HTR-8/SVneo (cell line): ENCODE data around the gene MEIS3.

ENCODE experiments used
- DNase-seq: peaks from one replicate; pipeline ENCODE4 v3.0.0; 2011; ENCODE audit warnings: low spot score, mixed read lengths; ENCODE audit not compliant: insufficient read length
- FAIRE-seq: peaks from 2 replicates; lab custom pipeline; 2011; peaks lifted over from hg19 to GRCh38; lab: Jason Lieb, UNC

MEIS3 gene

DNA sequence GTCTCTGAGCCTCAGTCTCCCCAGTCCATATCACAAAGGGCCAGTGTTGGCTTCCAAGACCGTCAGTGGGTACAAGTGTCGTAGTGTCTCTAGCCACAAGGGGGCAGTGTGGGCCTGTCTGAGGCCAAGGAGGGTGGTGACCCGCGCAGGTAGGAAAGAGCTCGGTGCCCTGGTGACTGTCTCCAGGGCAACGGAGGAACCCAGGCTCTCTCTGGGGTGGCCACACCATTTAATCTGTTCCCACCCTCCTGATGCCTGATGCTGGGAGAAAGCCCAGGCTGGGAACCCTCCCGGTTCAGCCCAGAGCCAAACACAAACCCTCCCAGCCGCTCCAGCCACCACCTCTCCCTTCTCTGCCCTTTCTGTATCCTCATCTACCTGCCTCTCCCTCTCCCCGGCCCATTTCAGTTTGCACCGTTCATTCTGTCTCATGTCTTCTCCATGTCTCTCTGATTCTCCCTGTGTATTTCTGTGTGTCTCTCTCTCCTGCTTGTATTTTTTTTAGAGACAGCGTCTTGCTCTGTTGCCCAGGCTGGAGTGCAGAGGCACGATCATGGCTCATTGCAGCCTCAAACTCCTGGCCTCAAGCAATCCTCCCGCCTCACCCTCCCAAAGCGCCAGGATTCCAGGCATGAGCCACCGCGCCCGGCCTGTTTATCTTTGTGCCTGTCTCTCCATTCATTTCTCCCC, 17.5 kb upstream of the MEIS3 start:
- no peak for DNase-seq
- FAIRE-seq, result peak; percentile 93

DNA sequence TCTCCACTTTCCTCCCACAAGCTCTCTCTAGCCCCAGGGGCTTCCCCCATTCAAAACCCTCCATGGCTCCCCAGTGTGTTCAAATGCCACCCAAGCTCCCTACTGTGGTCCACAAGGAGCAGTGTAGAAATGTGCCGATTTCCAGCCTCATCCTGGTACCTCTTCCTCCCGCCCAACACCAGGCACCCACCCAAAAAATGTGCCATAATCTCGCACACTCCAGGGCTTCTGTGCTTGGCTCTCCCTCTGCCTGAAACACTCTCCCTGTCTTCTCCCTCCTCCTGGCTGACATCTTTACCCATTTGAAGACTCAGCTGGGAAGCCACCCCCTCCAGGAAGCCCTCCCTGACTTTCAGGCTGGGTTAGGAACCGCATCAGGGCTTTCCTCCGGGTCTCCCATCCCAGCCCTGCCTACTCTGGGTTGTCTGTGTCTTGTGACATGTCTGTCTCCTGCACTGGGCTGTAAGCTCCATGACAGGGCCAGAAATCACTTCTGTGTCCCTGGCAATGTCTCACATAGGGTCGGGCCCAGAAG, 16.6 kb upstream of the MEIS3 start:
- FAIRE-seq, result no peak

DNA sequence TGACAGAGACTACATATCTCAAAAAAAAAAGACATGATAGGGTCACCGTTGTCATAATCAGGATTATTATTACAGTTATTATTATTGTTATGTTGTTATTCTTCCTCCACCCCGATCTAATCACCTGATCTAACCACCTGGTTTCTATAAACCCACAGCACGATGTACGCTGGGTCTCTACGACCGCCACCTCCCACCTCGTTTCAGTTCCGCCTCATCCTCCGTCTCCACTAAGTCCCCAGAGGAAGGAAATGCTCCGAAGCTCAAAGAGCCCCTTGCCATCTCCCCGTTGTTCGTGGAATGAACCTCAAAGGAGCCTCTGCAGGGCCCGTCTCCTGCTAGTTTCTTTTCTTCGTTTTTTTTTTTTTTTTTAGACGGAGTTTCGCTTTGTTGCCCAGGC, 15.9 kb upstream of the MEIS3 start:
- no peak for DNase-seq
- no peak for FAIRE-seq

More for the DNA sequence above, 16.6 kb upstream of the MEIS3 start:
- DNase-seq, result no peak

DNA sequence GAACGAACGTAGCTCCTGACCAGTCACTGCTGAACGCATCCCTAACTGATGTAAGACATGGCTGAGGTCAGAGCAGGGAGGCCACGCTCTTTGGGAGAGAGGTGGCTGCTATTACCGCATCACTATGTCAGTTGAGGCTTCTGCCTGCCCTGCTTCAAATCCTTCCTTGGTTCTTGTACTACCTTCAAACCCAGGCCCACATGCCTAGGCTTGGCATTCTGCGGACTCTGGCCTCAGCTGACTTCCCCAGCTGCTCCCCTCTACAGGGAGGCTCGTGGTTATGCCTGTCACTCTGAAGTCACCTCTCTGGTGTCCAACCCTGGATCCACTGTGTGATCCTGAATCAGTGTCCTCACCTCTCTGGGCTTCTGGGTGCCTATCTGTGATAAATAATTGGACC, 14.8 kb upstream of the MEIS3 start:
- no peak for DNase-seq
- FAIRE-seq, result peak; percentile 9

DNA sequence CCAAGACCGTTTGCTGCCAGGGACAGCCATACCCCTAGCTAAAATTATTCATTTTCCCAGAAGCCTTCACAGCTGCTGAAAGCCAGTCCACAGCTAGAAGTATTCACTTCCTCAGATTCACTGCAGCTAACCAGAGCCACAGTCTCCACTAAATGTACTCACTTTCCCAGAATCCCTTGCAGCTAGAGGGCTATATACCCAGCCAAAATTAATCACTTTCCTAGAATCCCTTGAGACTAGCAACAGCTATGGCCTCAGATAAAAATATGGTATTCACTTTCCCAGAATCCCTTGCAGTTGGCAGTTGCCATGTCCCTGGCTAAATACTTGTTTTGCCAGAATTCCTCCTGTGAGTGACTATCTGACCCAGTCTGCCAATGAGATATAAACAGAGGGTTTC, 13.8 kb upstream of the MEIS3 start:
- FAIRE-seq, result no peak
- DNase-seq, result no peak

DNA sequence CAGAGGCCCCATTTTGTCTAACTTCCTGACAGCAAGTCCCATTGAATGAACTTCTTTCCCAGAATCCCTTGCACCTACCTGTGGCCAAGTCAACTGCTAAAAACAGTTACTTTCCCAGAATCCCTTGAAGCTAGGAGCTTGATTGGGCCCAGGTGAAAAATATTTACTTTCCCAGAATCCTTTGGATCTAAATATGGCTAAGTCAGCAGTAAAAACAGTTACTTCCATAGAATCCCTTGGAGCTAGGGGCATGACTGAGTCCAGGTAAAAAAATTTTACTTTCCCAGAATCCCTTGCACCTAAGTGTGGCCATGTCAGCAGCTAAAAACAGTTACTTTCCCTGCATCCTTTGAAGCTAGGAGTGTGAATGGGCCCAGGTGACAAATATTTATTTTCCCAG, 13.2 kb upstream of the MEIS3 start:
- DNase-seq, result no peak
- FAIRE-seq, result no peak

DNA sequence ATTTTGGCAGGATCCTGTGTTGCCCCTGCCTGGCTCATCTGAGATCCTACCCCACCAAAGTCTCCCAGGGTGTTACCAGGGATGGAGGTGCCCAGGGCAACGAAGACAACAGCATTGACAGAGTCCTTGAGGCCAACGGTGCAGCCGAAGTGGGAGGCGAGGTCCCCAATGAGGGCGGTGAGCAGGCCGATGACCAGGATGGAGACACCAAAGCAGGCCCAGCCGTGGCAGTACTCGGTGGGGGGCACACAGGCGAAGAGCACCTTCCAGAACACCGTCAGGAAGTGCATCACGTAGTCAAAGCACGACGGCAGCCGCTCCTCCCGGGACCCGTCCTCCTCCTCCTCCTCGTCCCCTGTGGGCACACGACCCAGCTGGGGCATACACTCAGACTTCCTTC, 12.8 kb upstream of the MEIS3 start:
- DNase-seq (no peak), FAIRE-seq (no peak)

DNA sequence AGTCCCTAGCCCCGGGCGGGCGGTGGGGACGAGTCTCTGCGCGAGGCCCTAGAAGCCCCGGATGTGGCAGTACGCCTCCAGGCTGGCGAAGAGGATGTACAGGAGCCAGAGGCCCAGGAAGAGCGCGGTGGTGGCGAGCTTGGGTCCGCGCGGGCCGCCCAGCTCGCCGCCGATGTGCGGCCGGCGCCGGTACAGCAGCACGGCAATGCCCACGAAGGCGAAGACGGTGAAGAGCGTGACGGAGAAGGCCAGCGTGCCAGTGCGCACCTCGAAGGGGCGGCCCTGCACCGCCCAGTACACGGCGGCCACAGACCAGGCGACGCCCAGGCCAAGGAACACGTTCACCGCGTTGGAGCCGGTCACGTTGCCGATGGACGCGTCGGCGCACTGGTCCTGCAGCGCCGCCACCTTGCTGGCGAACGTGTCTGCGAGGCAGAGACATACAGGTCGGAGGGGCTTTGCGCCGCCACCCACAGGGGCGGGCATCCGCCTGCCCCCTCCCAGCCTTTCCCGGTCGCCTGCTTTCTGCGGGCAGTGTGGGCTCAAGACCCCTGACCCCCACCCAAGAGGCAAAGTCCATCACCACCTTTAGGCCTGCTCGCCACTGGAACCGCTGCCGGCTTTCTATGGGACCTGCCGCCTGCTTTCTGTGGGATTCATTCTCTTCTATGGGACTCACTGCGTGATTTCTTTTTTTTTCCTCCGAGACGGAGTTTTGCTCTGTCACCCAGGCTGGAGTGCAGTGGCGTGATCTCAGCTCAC, 10.9 kb upstream of the MEIS3 start:
- no peak for DNase-seq
- FAIRE-seq, result no peak

DNA sequence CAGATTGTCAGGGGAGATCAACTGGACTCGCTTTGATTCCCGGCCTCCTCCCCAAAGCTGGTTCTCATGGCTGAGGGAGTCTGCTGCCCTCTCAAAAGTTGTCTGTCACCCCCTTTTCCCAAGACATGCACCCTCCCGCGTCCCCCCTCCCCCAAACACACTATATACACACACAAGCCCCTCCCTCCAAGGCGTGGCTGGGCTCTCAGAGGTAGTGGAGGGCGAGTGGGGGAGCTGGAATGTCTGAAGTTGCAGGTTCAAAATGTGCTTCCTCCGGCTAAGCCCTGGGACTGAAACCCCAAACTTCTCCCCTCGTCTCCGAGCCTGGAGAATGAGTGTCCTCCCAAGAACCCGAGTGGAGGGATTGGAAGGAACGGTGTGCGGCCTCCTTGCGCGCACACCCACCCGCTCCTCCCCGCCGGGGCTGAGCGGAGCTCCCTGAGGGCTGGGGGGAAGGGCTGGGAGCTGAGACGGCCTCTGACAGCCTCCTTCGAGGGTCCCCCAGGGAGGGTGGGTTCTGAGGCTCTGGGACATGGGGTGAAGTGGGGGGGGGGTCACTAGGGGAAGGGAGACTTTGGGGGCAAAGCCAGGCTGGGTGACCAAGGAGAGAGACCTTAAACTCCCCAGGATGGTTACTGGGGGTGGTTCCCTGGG, 9.9 kb upstream of the MEIS3 start:
- DNase-seq (no peak), FAIRE-seq (no peak)

DNA sequence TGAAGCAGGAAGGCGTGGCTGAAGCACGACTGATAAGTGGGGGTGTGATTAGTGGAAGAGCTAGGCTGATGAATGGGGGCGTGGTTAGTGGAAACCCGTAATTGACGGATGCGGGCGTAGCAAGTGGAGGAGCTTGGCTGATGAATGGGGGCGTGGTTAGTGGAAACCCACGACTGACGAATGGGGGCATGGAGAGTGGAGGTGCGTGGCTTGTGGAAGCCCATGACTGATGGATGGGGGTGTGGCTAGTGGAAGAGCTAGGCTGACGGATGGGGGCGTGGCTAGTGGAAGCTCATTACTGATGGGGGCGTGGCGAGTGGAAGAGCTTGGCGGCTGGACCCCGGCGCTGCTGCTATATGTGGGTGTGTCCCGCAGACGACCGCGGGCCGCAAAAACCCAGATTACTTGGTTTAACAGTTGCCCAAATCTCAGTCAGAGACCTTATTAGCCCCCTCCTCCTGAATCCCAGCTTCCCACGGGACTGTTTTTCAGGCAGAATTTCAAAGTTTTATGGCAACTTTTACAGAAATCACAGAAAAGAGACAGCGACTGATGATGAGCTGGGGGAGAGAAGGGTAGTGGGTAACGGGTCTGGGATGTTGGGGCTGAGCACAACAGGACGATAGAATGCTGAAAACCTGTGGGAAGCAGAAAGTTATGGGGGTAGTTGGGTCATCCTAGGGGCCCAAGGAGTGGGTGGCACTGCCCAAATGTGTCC, 9.0 kb upstream of the MEIS3 start:
- DNase-seq, result peak; percentile 94
- FAIRE-seq, result peak; percentile 99

DNA sequence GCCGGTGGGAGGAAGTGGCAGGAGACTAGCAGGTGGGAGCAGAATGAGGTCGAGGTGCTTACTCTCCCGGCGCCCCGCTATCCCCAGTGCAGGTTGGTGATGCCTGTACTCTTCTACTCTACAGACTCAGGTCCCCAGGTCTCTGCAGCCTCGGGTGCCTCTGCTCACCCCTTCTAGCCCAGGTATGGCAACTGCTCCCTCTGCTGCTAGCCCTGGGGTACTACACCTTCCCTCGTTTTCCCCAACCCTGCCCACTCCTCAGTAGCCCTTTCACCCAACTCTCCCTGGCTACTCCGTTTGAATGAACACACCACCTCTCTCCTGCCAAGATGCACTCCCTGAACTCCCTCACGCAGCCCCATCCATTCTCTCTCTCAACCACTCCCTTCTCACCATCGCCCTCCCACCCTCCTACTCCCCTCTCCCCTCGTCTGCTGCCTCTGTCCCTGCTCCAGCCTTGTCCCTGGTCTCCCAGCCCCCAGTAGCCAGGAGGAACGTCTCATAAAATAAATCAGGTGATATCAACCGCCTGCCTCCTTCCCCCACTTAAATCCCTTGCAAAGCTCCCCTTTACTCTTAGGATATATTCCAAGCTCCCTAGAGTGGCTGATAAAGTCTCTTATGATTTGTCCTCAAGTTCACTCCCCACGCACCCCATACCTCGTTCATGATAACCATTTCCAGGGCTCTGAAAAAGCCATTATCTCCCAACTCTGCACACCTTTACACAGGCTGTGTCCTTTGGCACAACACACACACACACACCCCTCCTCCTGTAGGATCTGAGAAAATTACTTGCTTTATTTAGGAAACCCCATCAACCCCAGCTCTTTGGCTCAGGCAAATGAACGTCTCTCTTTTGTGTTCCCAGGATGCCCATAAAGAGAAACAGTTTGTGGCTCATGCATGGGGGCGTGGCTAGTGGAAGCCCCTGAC, 8.2 kb upstream of the MEIS3 start:
- peak; percentile 86 for DNase-seq
- FAIRE-seq, result peak; percentile 87

DNA sequence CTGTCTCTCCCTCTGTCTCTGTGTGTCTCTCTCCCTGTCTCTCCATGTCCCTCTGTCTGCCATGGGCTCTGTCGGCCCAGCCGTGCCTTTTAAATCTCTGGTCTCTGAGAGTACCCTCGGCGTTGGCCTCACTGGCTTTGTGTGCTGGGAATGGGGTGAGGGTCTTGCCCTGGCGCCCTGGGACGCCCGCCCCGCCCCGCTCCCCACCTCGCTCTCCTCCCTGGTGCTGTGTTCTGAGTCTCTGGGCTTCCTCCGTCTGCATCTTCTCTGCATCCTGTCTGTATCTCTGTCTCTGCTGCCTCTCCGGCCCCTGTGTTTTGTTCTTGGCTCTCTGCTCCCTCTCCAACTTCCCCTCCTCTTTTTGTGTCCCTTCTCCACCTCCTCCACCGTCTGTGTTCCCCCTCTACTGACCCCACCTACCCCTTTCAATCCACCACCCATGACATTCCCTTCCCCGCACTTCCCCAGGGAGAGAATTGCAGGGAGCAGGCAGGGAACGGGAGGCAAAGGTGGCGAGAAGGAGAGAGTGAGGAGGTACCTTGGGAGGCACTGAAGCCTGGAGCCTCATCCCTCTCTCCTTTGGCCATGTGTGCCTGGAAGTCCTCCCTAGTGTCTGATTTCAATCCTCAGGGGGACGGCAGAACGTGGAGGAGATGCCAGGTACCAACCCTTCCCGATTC, 4.0 kb upstream of the MEIS3 start:
- no peak for DNase-seq
- no peak for FAIRE-seq

DNA sequence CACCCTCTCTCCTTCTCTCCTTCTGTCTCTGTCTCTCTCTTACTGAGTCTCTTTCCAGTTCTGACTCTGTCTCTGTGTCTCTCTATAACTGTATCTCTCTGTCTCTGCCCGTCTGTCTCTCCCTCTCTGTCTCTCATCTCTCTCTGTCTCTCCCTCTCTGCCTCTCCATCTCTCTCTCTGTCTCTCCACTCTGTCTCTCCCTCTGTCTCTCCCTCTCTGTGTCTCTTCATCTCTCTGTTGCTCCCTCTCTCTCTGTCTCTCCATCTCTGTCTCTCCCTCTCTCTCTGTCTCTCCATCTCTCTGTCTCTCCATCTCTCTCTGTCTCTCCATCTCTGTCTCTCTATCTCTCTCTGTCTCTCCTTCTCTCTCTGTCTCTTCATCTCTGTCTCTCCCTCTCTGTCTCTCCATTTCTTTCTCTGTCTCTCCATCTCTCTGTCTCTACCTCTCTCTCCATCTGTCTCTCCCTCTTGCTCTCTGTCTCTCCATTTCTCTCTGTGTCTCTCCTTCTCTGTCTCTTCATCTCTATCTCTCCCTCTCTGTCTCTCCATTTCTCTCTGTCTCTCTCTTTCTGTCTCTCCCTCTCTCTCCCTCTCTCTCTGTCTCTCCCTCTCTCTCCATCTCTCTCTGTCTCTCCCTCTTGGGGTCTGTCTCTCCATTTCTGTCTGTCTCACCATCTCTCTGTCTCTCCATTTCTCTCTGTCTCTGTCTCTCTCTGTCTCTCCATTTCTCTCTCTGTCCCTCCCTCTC, 3.3 kb upstream of the MEIS3 start:
- no peak for DNase-seq
- no peak for FAIRE-seq

DNA sequence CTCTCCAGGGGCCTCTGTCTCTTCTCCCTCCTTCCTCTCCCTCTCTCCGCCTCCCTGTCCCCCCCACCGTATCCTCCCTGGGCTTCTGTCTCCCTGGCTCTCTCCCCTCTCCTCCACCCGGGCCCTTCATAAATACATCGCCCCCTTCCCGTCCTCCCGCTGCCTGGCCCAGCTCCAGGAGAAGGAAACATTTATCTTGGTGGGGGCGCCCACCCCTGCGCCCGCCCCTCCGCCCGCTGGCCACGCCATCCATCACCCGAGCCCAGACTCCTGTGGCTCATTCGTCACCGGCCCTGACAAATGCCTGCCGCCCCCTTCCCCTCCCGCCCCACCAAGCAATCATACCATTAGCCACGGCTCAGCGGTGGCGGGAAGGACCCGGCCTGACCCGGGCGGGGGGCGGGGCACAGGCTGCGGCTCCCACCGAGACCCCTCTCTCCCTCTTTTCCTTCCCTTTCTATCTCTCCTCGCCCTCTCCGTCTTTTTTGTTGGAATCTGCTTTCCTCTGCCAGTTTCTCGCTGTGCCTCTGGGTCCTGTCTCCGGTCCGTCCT, 2.6 kb upstream of the MEIS3 start:
- peak; percentile 77 for FAIRE-seq
- DNase-seq, result peak; percentile 66

DNA sequence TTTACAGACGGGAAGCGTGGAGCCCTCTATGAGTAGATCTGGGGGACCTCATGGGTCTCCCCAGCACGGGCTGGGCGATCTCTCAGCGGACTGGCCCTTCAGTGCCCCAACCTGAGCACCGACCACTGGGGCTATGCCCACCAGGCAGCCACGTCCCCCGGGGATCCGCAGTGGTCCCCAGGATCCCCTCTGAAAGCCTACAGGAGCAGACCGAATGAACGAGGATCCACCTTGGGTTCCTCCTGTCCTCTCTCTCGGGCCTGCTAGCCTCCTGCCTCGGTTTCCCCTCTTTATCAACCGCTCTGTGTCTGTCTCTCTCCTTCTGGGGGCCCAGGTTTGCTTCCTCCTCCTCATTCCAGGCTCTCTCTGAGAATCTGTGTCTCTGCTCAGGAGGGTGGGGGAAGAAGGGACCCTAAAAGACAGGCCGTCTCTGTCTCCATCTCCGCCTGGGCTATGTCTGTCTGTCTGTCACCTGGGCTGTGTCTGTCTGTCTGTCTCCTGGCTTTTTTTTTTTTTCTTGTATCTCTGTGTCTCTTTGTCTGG, 2.0 kb upstream of the MEIS3 start:
- DNase-seq (no peak), FAIRE-seq (no peak)

DNA sequence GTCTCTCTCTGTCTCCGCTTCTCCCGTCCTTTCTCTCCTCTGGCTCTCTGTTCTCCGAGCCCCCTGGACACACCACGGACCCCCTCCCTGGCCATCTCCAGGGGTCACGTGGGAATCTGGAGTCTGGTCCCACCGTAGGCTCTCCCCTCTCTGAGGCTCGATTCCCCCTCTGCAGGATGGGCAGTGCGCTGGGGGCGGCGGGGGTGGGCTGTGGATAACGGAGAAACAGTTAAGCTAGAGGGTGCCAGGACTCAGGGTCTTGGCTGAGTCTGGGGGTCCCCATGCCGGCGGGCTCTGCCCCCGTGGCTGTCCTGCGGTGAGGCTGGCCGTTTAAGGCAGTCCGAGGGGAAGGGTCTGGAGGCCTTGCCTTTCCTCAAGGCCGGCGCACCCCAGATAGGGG, 462 bp upstream of the MEIS3 start:
- no peak for FAIRE-seq
- no peak for DNase-seq

DNA sequence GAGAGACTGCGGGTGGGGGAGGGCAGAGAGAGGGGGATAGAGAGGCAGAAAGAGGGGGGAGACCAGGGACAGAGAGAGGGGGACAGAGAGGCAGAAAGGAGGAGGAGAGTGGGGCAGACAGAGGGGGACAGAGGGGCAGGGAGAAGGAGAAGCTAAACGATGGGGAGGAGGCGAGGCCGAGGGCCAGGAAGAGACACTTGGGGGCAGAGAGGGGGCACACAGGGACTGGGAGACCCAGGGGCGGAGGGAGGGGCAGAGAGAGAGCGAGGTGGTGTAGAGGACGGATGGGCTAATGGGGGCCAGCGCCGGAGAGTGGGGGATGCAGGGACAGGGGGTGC, 666 bp downstream of the MEIS3 start:
- DNase-seq, result no peak
- FAIRE-seq, result no peak
